ENCODE results near the gene CBR1.

DNA sequence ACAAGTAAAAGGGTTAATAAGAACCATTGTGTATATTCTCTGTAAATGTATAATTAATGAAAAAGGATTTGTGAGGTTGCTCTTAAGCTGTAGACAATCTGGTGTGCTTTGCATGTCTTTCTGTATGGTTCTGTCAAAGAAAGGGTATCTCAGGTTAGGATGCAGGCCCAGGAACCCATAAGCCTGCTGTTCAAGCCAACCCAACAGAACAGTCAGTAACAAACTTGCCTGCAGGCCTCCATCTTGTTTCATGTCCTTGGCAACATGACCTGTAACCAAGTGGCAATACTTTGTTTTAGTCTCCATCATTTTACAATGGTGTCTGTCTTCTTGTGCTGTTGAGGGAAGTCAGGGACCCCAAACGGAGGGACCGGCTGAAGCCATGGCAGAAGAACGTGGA, 29.2 kb downstream of the CBR1 start:
- no peak for TF ChIP-seq CTCF (IDR thresholded peaks at IDR 0.05; ENCODE audit: insufficient read depth, low read length)
- TF ChIP-seq POLR2AphosphoS5 (IDR thresholded peaks at IDR 0.05; ENCODE audit: low read depth): no peak
- TF ChIP-seq REST (IDR thresholded peaks at IDR 0.05; ENCODE audit: insufficient replicate concordance, low read depth): no peak
